Endodermal cell (in vitro differentiated cells): ENCODE measurements around the gene PLA2G15. TPM values are rescaled to one million over a fixed set of nuclear protein-coding genes. Genes with fewer than 3 reads are reported as not detected.

Experiments
- DNase-seq: peaks from one replicate; pipeline ENCODE4 v3.0.0-alpha.2; 2017
- H3K27ac ChIP-seq: 2 replicates; pipeline ENCODE4 v1.5.1; 2013; ENCODE audit warnings: mild to moderate bottlenecking, low read depth, low read length, moderate library complexity
- H3K27me3 ChIP-seq: 2 replicates; pipeline ENCODE4 v1.6.1; 2013; ENCODE audit warnings: mild to moderate bottlenecking, low read length, moderate library complexity; ENCODE audit not compliant: insufficient read depth, control insufficient read depth, poor library complexity, severe bottlenecking
- H3K36me3 ChIP-seq: 2 replicates; pipeline ENCODE4 v1.7.0; 2013; ENCODE audit warnings: mild to moderate bottlenecking, low read length, moderate library complexity; ENCODE audit not compliant: control insufficient read depth, insufficient read depth
- H3K4me1 ChIP-seq: one replicate; pipeline ENCODE4 v1.7.0; 2013; ENCODE audit warnings: low read length; ENCODE audit not compliant: control insufficient read depth, insufficient read depth
- H3K4me3 ChIP-seq: 2 replicates; pipeline ENCODE4 v1.5.1; 2013; ENCODE audit warnings: mild to moderate bottlenecking, low read length, moderate library complexity
- H3K9ac ChIP-seq: 2 replicates; pipeline ENCODE4 v1.6.1; 2013; ENCODE audit warnings: mild to moderate bottlenecking, low read length, moderate library complexity; ENCODE audit not compliant: poor library complexity, severe bottlenecking; ENCODE audit errors: extremely low read depth
- H3K9me3 ChIP-seq: 2 replicates; pipeline ENCODE4 v1.6.1; 2013; ENCODE audit warnings: mild to moderate bottlenecking, low read length, moderate library complexity; ENCODE audit not compliant: control insufficient read depth
- H3K27ac Mint-ChIP-seq: 2 replicates; pipeline ENCODE4 v1.8.0; 2020; ENCODE audit warnings: mixed read lengths
- H3K27me3 Mint-ChIP-seq: 2 replicates; pipeline ENCODE4 v1.8.0; 2021; ENCODE audit warnings: mild to moderate bottlenecking, mixed read lengths; ENCODE audit not compliant: insufficient read depth
- H3K36me3 Mint-ChIP-seq: 2 replicates; pipeline ENCODE4 v1.8.0; 2020; ENCODE audit warnings: low read depth, mixed read lengths
- H3K4me1 Mint-ChIP-seq: 2 replicates; pipeline ENCODE4 v1.8.0; 2020; ENCODE audit warnings: mixed read lengths
- H3K4me3 Mint-ChIP-seq: 2 replicates; pipeline ENCODE4 v1.8.0; 2020; ENCODE audit warnings: mild to moderate bottlenecking, moderate library complexity, mixed read lengths
- H3K9me3 Mint-ChIP-seq: 2 replicates; pipeline ENCODE4 v1.8.0; 2020; ENCODE audit warnings: mild to moderate bottlenecking, mixed read lengths
- CTCF ChIP-seq: fragments of 200-600 bp; sonication (generic); conservative IDR thresholded peaks from 2 replicates; pipeline ENCODE4 v1.5.0; 2021; ENCODE audit warnings: antibody characterized with exemption, mild to moderate bottlenecking
- WGBS, 2 experiments: methylation state at CpG; one replicate each; pipeline versions ENCODE4 v1.1.5 to v1.1.7; 2013; ENCODE audit warnings: missing lambda C conversion rate in 2 of 2, mixed read lengths in 1 of 2; ENCODE audit not compliant: insufficient coverage in 1 of 2, insufficient read length in 1 of 2; 5-methylcytosine and 5-hydroxymethylcytosine counted together
- total RNA-seq, 2 donors: library from RNA; stranded (reverse); fragmentation: NEBNext Ultra II Directional in 1 of 2; extraction: Animal tissue kit (Norgen Biotek cat#: 25700) in 1 of 2; gene quantifications; 2 replicates in 1 of 2; 3 replicates in 1 of 2; pipeline ENCODE4 v1.2.1, GENCODE V29; 2021

Gene PLA2G15
- total RNA-seq, 2 donors from 2014 or later = 8.7 to 10.0 TPM

- H3K27me3 Mint-ChIP-seq = peaks cover 35% of the 10 kb centered on the region
- no peaks in the 10 kb centered on the region for H3K36me3 ChIP-seq
- peaks cover 3% of the 10 kb centered on the region for H3K4me1 ChIP-seq
- DNase-seq = no peak
- peaks cover 4% of the 10 kb centered on the region for H3K4me1 Mint-ChIP-seq
- peak overlapping the region; percentile 77 for H3K4me3 Mint-ChIP-seq
- H3K4me3 ChIP-seq = peak overlapping the region; percentile 96
- WGBS, 2 experiments = 89 to 90% methylated on average over 7 of the region's 7 CpGs
- no peaks in the 10 kb centered on the region for H3K9me3 Mint-ChIP-seq
- no peaks in the 10 kb centered on the region for H3K9me3 ChIP-seq
- H3K36me3 Mint-ChIP-seq = peaks cover 13% of the 10 kb centered on the region
- H3K27ac ChIP-seq = no peak overlapping the region
- peaks cover 9% of the 10 kb centered on the region for H3K27me3 ChIP-seq
- H3K27ac Mint-ChIP-seq = no peak overlapping the region
- no peak overlapping the region for H3K9ac ChIP-seq
- no peak for TF ChIP-seq CTCF
Observed at GRCh38 chr16:68246121-68246520, 948 bp downstream of the PLA2G15 start.

GRCh38 chr16:68246666-68247065 is 1.5 kb downstream of the PLA2G15 start:
- Mint-ChIP-seq H3K9me3 (no peaks in the 10 kb centered on the region), H3K4me3 (peak overlapping the region; percentile 77)
- no peak overlapping the region for H3K9ac ChIP-seq

GRCh38 chr16:68247400-68247799 is 2.2 kb downstream of the PLA2G15 start:
- Histone ChIP-seq H3K9ac (no peak overlapping the region), H3K27ac (no peak overlapping the region), H3K4me1 (peaks cover 3% of the 10 kb centered on the region), H3K36me3 (no peaks in the 10 kb centered on the region), H3K27me3 (peaks cover 9% of the 10 kb centered on the region), H3K4me3 (no peak overlapping the region), H3K9me3 (no peaks in the 10 kb centered on the region)
- H3K27ac Mint-ChIP-seq = no peak overlapping the region
- WGBS, 2 experiments = 87 to 91% methylated on average over 2 to 4 of the region's 4 CpGs
- DNase-seq = no peak
- no peaks in the 10 kb centered on the region for H3K9me3 Mint-ChIP-seq
- H3K27me3 Mint-ChIP-seq = peaks cover 33% of the 10 kb centered on the region
- no peak for TF ChIP-seq CTCF
- no peak overlapping the region for H3K4me3 Mint-ChIP-seq
- peaks cover 17% of the 10 kb centered on the region for H3K36me3 Mint-ChIP-seq
- H3K4me1 Mint-ChIP-seq = peaks cover 4% of the 10 kb centered on the region

More at GRCh38 chr16:68246666-68247065, 1.5 kb downstream of the PLA2G15 start:
- Histone ChIP-seq H3K4me3 (no peak overlapping the region), H3K36me3 (no peaks in the 10 kb centered on the region), H3K27me3 (peaks cover 9% of the 10 kb centered on the region), H3K27ac (no peak overlapping the region), H3K4me1 (peaks cover 3% of the 10 kb centered on the region), H3K9me3 (no peaks in the 10 kb centered on the region)
- 95 to 100% methylated on average over 5 of the region's 5 CpGs for WGBS, 2 experiments
- H3K27me3 Mint-ChIP-seq = peaks cover 33% of the 10 kb centered on the region
- no peak for TF ChIP-seq CTCF
- H3K27ac Mint-ChIP-seq = no peak overlapping the region
- no peak for DNase-seq
- peaks cover 4% of the 10 kb centered on the region for H3K4me1 Mint-ChIP-seq
- peaks cover 15% of the 10 kb centered on the region for H3K36me3 Mint-ChIP-seq
